ENCODE data around the gene UBE2G1. TPM values are rescaled to one million over a fixed set of nuclear protein-coding genes. Genes with fewer than 3 reads are reported as not detected.
"Not testable (repeated sequence)": the region's sequence is repeated elsewhere in the genome, so short reads cannot be mapped to it uniquely, and the experiment has no call there.

UBE2G1 gene
- total and polyA plus RNA-seq, 7 donors, result 54.6 to 239 (median 152) TPM

- no peak overlapping the region for H3K27ac ChIP-seq
- no peaks in the 10 kb centered on the region for H3K9me3 ChIP-seq
- ATAC-seq, result no peak
- WGBS, 3 donors, result 96 to 100% (median 97%) methylated on average over 1 of the region's 1 CpG
- peaks cover 3% of the 10 kb centered on the region for H3K4me1 ChIP-seq
- TF ChIP-seq CTCF (IDR thresholded peaks at IDR 0.05), result no peak
- intact Hi-C loops (cut with DNase I), result no loop called here
- H3K4me3 ChIP-seq, result no peak overlapping the region
- no peaks in the 10 kb centered on the region for H3K27me3 ChIP-seq (ENCODE audit: insufficient read depth in 3 of 3, low read length in 2 of 3)
- no peaks in the 10 kb centered on the region for H3K36me3 ChIP-seq (ENCODE audit: insufficient read depth in 1 of 2, low read depth in 1 of 2)
- no peak for DNase-seq
Measured at GRCh38 chr17:4378626-4379025, 12.2 kb upstream of the UBE2G1 start.

- H3K27me3 ChIP-seq (ENCODE audit: insufficient read depth in 3 of 3, low read length in 2 of 3); H3K4me1 ChIP-seq; DNase-seq; H3K36me3 ChIP-seq (ENCODE audit: insufficient read depth in 1 of 2, low read depth in 1 of 2); ATAC-seq; H3K4me3 ChIP-seq; H3K9me3 ChIP-seq; H3K27ac ChIP-seq; intact Hi-C loops (cut with DNase I): not testable (repeated sequence)
- WGBS, 3 donors, result 77 to 86% (median 78%) methylated on average over 7 of the region's 7 CpGs
Measured at GRCh38 chr17:4377247-4377646, 10.8 kb upstream of the UBE2G1 start.

- intact Hi-C loops (cut with DNase I), result not testable (repeated sequence)
Measured at GRCh38 chr17:4375796-4376440, 9.4 kb upstream of the UBE2G1 start.

GRCh38 chr17:4375039-4375748 is 8.7 kb upstream of the UBE2G1 start:
- no peaks in the 10 kb centered on the region for H3K27me3 ChIP-seq (ENCODE audit: insufficient read depth in 3 of 3, low read length in 2 of 3)
- TF ChIP-seq CTCF (IDR thresholded peaks at IDR 0.05), result no peak
- DNase-seq (no peak), ATAC-seq (no peak)
- no peaks in the 10 kb centered on the region for H3K36me3 ChIP-seq (ENCODE audit: insufficient read depth in 1 of 2, low read depth in 1 of 2)
- H3K27ac ChIP-seq, result no peak overlapping the region
- H3K9me3 ChIP-seq, result no peaks in the 10 kb centered on the region
- 72 to 74% (median 73%) methylated on average over 6 to 7 of the region's 7 CpGs for WGBS, 3 donors
- intact Hi-C loops (cut with DNase I), result no loop called here
- no peak overlapping the region for H3K4me3 ChIP-seq
- H3K4me1 ChIP-seq, result no peaks in the 10 kb centered on the region

More at GRCh38 chr17:4375796-4376440, 9.4 kb upstream of the UBE2G1 start:
- H3K36me3 ChIP-seq (ENCODE audit: insufficient read depth in 1 of 2, low read depth in 1 of 2); ATAC-seq; H3K27me3 ChIP-seq (ENCODE audit: insufficient read depth in 3 of 3, low read length in 2 of 3); H3K27ac ChIP-seq; DNase-seq; H3K9me3 ChIP-seq; H3K4me3 ChIP-seq; H3K4me1 ChIP-seq: not testable (repeated sequence)
- WGBS, 3 donors, result 77 to 86% (median 85%) methylated on average over 11 to 14 of the region's 14 CpGs

- 85 to 89% (median 88%) methylated on average over 16 of the region's 16 CpGs for WGBS, 3 donors
- no peak overlapping the region for H3K4me3 ChIP-seq
- no peaks in the 10 kb centered on the region for H3K9me3 ChIP-seq
- DNase-seq (no peak), ATAC-seq (no peak)
- no peaks in the 10 kb centered on the region for H3K36me3 ChIP-seq (ENCODE audit: insufficient read depth in 1 of 2, low read depth in 1 of 2)
- H3K27me3 ChIP-seq (ENCODE audit: insufficient read depth in 3 of 3, low read length in 2 of 3), result no peaks in the 10 kb centered on the region
- no peak overlapping the region for H3K27ac ChIP-seq
- peaks cover 2% of the 10 kb centered on the region for H3K4me1 ChIP-seq
- intact Hi-C loops (cut with DNase I), result loop anchor here (5.0 kb wide), 3 partner anchors 152 to 227 kb away; partner anchors contain the start of genes CYB5D2 (in 1 of the 2) and ZZEF1 (in 1 of the 2)
- TF ChIP-seq CTCF (IDR thresholded peaks at IDR 0.05), result no peak
Measured at GRCh38 chr17:4369557-4370230, 3.2 kb upstream of the UBE2G1 start.

All from psoas muscle (tissue), 8 donors.